Renal pelvis (tissue), 4 donors: Measurements from ENCODE around the gene DAPK1. TPM values are rescaled to one million over a fixed set of nuclear protein-coding genes. Genes with fewer than 3 reads are reported as not detected.

Experiments used
- DNase-seq: peaks from one replicate; pipeline ENCODE4 v3.0.0-alpha.2; 2013
- polyA plus RNA-seq, 3 donors: library from polyadenylated mRNA; unstranded; fragments of 120-200 nt; gene quantifications; one replicate each; pipeline ENCODE4 v1.2.1, GENCODE V29; 2013; ENCODE audit not compliant: insufficient read length in 3 of 3

DAPK1 gene
- polyA plus RNA-seq, 3 donors: 69.0 to 101 (median 95.7) TPM

GRCh38 chr9:87641067-87641466 lies 143.4 kb downstream of the DAPK1 start:
- DNase-seq: no peak

- DNase-seq: no peak
Observed at GRCh38 chr9:87642330-87643106, 144.9 kb downstream of the DAPK1 start.

GRCh38 chr9:87643107-87643650 lies 145.5 kb downstream of the DAPK1 start:
- no peak for DNase-seq

GRCh38 chr9:87643778-87644570 lies 146.3 kb downstream of the DAPK1 start:
- no peak for DNase-seq

GRCh38 chr9:87644659-87645058 lies 147.0 kb downstream of the DAPK1 start:
- no peak for DNase-seq

GRCh38 chr9:87646546-87646945 lies 148.9 kb downstream of the DAPK1 start:
- DNase-seq: no peak

- DNase-seq: no peak
Observed at GRCh38 chr9:87647114-87647513, 149.4 kb downstream of the DAPK1 start.

GRCh38 chr9:87648606-87649005 lies 150.9 kb downstream of the DAPK1 start:
- no peak for DNase-seq

GRCh38 chr9:87650611-87651295 lies 153.1 kb downstream of the DAPK1 start:
- DNase-seq: no peak

- no peak for DNase-seq
Observed at GRCh38 chr9:87651431-87651830, 153.8 kb downstream of the DAPK1 start.

- DNase-seq: no peak
Observed at GRCh38 chr9:87653941-87654340, 156.3 kb downstream of the DAPK1 start.

- no peak for DNase-seq
Observed at GRCh38 chr9:87655731-87656130, 158.1 kb downstream of the DAPK1 start.

- DNase-seq: peak; percentile 33
Observed at GRCh38 chr9:87656485-87656884, 158.8 kb downstream of the DAPK1 start.

GRCh38 chr9:87657190-87657589 lies 159.5 kb downstream of the DAPK1 start:
- no peak for DNase-seq

- DNase-seq: no peak
Observed at GRCh38 chr9:87657893-87658292, 160.2 kb downstream of the DAPK1 start.

GRCh38 chr9:87658511-87658910 lies 160.8 kb downstream of the DAPK1 start:
- DNase-seq: no peak

GRCh38 chr9:87659534-87660419 lies 162.1 kb downstream of the DAPK1 start:
- DNase-seq: no peak

GRCh38 chr9:87661241-87661640 lies 163.6 kb downstream of the DAPK1 start:
- no peak for DNase-seq

- DNase-seq: peak; percentile 42
Observed at GRCh38 chr9:87662808-87663528, 165.3 kb downstream of the DAPK1 start.

GRCh38 chr9:87663556-87663955 lies 165.9 kb downstream of the DAPK1 start:
- no peak for DNase-seq
